ENCODE data around the gene LFNG.

Gene LFNG, protein sequence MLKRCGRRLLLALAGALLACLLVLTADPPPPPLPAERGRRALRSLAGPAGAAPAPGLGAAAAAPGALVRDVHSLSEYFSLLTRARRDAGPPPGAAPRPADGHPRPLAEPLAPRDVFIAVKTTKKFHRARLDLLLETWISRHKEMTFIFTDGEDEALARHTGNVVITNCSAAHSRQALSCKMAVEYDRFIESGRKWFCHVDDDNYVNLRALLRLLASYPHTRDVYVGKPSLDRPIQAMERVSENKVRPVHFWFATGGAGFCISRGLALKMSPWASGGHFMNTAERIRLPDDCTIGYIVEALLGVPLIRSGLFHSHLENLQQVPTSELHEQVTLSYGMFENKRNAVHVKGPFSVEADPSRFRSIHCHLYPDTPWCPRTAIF

DNA sequence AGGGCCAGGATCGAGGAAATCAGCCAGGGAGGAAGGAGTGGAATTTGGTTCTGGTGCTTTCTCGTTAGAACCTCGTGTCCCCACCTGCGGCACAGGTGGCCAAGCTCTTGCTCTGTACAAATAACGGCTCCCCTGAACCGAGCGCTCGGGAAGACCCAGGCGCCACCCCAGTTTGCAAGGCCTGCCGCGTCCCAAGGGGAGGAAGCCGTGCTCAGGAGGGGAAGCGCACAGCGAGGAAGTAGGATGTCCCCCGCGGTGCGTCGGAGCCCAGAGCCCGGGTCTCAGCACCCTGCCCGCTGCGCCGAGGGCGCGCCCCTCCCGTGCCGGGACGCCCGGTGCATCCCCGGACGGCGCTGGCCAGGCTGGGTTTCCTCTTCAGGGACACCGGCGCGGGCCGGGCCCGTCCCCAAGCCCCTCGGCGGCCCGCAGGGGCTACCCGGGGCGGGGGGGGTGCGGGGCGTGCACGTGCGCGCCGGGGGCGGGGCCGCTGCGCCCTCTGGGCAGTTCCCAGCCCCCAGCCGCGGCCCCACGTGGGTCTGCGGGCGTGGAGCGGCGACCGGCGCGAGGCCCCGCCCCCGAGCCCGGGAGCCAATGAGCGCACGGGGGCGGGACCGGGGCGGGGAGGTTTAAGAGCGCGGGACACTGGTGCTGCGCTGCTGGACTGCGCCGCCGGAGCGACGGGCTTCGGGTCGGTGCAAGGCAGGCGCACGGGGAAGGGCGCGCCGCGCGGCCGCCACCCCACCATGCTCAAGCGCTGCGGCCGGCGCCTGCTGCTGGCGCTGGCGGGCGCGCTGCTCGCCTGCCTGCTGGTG, at the start of gene LFNG:
LFNG (plus strand) TSS at position 656 of the 812 bp plus-strand sequence; CDS start at position 744, 88 bp downstream.
- peak; percentile 88 to 90 for DNase-seq

DNA sequence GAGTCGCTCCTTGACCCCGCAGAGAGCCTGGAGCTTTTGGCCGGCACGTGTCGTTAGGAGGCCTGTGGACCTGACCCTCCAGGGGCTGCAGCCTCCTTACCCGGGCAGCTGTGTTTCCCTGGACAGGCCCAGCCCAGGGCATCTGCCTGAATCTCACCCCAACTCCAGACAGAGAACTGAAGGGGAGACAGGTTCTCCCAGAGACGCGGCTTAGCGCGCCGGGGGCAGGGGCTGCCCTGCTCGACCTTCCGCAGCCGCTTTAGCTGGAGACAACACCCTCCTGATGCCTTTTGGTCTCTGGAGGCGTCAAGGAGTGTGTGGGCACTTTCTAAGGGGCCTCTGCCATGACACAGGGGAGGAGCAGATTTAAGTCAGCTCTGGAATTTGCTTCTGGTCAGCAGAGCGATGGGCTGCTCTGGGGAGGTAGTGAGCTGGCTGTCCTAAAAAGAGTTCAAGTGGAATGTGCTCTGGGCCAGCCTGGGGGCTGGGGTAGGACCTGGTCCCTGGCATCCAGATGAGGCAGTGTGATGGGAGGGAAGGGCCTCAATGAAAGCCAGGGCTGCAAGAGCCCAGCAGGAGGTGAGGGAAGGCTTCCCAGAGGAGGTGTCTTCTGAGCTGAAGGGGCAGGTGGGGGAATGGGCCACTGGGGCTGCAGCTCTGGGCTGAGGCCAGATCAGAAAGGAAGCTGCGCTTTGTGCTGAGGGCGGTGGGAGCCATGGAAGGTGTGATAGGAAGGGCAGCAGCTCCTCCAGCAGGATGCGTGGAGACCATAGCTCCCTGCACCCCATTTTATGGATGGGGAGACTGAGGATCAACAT, 49.2 kb upstream of the LFNG start:
- DNase-seq: no peak

DNA sequence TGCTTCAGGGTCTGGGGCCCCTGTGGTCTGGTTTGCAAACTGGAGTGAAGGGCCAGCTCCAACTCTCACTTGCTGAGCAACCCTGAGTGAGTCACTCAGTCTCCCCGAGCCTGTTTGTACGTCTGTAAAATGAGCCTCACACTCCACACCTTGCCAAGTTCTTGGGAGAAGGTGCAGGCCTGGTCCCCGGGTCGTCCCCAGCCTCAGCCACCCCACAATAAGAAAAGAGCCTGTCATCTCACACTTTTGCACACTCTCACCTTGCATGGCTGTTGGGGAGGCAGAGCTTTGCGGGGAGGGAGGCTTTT, 48.6 kb upstream of the LFNG start:
- no peak for DNase-seq

DNA sequence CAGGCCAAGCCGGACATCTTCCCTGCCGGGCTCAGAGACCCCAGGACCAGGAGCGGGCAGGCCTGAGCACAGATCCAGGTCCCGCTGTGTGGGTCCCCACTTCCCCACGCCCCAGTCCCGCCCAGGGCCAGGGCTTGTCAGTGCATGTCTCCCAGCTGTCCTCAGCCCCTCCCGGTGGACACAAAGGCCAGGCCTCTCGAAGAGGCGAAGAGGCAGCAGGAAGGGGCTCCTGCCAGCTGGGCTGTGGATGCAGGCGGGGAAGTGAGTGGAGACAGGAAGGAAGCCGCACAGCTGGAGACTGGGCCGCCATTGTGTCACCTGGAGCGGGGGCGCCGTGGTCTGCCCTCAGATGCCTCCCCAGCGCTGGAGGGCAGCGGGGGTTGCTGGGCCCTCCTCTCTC, 48.2 kb upstream of the LFNG start:
- no peak for DNase-seq

DNA sequence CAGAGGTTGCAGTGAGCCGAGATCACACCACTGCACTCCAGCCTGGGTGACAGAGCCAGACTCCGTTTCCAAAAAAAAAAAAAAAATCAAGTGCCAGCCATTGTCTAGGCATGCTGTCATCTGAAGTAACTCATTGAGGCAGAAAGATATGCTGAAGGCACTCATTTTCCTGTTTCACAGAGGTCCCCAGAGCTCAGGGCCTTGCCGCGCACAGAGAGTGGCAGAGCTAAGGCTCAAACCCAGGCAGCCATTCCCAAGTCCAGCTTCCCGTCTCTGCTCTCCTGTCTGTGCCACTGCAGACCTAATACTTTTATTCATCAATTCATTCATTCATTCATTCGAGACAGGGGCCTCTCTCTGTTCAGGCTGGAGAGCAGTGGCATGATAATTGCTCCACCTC, 46.8 kb upstream of the LFNG start:
- no peak for DNase-seq

DNA sequence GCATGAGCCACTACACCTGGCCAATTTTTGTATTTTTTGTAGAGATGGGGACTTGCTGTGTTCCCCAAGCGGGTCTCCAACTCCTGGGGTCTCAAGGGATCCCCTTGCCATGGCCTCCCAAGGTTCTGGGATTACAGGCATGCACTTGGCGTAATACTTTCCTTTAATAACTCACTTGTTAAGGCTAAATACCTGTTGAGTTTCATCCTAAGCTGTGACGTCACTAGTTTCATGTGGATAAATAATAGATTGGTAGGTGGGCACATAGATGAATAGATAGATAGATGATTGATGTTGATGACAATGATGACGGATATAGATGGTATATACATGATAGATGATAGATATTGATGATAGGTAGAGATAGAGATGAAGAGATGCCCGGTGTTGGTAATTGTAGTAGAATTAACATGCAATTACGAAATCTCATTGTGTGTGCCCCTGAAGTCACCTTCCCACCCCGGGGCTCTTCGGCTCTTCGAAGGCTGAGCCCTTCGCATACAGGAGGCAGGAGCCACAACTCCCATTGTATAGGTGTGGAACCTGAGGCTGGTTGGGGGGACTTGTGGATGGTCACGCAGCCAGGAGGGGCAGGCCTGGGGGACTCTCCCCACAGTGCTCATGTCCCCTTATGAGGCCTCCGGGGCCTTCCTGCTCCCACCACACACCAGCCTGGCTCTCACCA, 45.9 kb upstream of the LFNG start:
- no peak for DNase-seq

DNA sequence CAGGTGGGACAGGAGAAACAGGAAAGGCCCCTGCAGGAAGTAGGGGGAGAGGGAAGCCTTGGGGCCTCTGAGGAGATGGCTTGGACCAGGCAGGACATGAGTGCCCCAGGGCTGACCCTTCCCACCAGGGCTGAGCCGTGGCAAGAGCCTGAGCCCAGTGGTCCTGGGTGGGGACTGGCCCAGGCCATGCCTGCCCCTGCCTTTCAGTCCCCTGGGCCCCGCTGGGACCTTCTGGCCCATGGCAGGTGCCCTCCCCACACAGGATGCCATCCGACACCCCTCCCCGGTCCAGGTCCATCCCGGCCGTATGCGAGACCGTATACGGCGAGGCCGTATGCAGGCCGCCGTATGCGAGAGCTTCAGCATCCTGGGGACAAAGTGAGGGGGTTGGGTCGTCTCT, 45.4 kb upstream of the LFNG start:
- DNase-seq: no peak

DNA sequence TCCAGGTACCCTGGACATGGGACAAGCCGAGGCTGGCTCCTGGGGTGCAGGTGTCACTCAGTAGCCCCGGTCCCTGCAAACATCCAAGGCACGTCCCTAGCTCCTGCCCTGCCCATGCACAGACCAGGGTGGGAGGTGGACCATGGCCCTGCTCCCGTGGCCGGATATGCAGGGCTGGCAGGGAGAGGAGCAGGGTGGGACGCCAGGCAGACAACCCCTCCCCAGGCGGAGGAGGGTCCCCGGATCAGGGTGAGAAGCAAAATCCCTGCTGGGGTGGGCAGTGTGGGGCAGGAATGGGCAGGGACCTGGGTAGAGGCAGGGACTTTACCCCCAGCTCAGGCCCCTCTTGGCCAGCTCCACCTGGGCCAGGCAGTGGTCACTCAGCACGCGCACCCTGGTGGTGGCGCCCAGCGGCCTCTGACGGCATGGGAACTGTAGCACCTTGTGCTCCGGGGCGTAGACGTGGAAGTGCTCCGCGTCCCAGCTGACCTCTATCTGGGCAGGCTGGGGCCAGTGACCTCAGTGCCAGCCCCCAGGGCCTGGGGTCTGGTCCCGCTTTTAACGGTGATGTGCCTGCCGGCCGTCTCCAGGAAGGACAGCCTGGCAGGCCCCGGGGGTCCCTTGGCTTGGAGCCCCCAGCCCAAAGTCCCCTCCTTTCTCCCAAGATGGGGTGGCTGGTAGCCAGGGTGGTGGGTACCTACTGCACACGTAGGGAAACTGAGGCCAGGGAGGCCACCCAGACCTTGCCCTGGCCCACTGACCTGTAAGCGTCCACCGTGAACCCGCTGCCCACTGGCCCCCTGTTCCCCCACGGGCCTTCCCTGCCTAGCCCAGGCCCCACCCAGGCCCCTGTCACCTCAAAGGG, 44.5 kb upstream of the LFNG start:
- DNase-seq: no peak

DNA sequence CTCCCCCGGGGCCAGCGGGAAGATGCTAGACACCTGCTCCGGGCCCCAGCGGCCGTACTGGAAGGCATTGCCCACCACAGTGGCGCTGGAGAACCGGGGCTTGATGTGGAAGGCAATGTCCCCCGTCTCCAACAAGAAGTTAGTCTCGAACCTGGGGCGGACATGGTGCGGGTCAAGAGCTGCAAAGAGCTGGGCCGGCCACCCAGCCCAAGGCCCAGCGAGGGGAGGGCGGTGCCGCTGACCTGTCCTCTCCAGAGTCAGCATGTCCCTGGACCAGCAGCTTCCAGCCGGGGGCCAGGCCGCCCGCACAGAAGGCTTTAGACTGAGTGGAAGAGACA, 43.9 kb upstream of the LFNG start:
- DNase-seq: no peak

DNA sequence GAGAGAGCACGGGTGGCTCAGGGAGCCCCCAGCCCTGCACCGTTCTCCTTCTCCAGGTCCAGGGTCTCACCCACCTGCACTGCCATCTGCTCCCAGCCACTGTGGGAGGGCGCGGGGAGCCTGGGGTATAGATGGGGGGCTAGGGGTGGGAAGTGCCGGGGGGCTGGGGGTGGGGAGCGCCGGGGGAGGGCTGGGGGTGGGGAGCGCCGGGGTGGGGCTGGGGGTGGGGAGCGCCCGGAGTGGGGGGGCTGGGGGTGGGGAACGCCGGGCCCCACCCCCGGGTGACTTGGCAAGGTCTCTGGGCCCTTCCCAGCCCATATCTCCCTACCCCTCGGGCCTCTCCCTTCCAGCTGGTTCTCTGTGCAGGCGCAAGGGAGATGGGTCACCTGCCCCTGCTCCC, 43.3 kb upstream of the LFNG start, which contains the start of gene GRIFIN:
GRIFIN (minus strand) TSS at position 101 of the 400 bp plus-strand sequence; CDS start at position 86, 15 bp downstream.
- no peak for DNase-seq

DNA sequence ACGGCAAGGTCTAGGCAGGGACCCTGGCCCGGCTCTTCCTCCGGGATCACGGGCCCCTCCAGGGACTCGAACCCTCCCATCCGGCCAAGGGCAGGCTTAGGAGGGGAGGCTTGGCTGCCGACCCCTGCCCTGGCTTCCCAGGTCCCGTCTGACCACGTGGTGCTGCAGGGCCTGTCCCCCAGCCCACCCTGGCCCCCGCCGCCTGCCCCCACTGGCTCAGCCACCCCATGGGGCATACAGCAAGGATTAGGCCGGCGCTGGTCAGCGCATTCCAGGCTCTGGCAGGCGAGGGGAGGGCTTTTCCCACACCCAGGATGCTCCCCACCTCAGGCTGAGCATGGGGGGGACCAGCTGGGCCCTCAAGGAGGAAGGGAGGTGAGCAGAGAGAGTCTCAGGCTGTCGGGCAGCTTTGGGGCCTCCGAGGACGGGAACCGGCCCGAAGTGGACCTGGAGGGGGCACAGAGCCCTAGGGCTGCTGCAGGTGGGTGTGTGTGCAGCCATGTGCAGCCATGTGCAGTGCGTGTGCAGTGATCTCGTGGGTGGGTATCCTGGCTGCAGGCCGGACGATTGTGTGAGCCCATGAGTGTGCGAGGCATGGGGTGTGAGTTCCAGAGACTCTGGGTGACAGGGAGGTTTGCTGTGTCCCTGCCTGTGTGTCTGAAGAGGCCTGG, 42.7 kb upstream of the LFNG start:
- DNase-seq: no peak

DNA sequence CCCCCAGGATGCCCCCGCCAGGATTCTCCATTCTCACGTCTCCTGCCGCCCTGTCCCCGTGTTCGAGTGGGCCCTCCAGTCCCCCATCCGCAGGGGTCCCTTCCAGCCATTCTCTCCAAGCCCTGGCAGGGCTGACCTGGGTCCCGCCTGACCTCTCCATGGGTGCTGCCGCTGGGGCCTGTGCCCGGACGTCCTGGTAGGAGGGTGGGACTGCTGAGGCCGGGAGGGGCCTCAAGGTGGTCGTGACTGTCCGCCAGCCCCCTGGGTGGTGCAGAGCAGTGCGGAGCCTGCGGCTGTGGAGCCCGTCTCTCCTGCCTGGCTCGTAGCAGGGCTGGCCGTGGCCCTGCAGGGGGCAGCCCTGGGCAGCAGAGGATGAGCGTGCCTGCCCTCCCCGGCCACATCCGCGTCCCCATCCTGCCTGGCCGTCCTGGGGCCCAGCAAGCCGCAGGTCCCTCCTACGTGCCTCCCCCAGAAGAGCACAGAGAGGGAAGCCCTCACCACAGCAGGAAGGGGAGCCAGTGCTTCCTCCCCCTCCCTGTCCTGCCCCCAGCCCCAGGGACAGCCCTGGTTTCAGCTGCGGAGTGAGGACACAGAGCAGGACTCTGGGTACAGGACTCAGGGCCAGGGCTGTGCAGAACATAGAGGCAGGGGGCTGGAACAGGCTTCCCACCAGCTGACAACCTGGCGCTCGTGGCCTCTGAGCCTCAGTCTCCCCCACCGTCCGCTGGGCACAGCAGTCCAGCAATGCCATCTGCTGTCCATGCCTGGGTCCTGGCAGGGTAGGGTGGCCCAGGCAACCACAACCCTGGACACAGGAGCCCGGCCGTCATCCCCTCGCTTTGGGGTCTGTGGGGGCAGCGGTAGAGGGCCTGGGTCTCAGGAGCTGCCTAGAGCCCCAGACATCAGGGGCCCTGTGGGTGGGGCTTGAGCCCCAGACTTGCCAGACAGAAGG, 41.9 kb upstream of the LFNG start:
- DNase-seq: peak; percentile 66 to 71

DNA sequence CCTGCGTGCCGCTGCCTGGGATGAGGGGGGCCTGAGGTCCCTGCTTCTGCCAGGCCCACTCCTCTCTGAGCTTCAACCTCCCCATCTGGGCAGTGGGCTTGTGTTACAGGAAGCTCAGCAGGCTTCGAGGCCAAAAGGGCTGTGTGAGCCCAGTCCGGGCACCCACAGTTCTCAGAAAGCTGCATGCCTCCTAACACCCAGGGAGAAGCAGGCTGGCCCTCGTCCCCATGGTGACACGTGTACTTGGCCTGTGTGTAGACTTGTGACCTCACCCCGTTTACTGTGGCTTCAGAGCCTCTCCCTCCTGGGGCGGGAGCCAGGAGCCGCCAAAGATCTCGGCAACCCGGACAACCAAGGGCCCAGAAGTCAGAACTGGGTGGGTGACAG, 41.2 kb upstream of the LFNG start:
- no peak for DNase-seq

DNA sequence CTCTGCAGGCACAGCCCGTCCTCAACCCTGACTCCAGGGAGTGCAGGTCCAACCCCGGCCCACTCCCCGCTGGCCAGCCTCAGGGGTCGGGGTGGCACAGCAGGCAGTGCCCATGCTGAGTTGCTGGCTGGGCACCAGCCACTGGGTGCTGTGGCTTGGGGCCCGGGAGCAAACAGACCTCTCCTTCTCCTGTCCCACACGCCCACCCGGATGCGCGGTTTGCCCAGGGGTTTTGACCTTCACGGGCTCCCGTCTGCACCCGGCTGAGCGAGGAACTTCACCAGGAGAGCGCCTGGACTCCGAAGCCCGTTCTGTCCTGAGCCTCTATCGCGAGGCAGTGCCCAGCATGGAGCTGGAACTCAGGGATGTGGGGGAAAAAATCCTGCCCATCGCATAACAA, 40.8 kb upstream of the LFNG start:
- DNase-seq: no peak

DNA sequence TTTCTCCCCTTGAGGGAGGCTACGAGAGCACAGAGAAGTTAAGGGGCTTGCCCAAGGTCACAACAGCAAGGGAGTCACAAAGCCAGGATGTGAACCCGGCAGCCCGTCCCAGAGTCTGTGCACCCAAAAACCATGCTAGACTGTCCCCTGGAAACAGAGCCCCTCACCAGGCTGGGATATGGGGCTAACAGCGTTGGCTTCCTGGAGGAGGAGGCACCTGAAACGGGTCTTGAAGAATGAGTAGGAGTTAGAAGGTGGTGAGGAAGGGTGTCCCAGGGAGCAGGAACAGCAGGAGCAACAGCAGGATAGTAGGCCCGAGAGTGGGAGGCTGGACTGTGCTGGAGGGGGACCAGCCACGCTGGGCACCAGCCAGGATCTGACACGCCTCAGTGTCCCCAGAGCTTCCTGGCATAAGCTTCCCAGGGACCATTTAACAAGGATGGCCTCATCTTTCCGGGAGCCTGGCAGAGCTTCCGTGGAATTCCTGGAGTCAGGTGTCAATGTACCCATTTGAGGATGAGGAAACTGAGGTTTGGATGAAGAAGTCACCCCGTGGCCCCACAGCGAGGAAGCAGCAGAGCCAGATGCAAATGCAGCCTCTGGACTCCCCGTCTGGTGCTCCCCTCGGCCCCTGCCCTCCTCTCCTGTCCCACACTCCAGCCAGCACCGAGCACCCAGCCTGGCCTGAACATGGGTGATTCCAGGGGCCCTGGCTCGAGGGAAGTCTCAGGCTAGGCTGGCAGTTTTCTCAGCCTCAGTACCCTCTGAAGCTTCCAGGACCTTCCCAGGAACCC, 40.1 kb upstream of the LFNG start:
- DNase-seq: no peak

DNA sequence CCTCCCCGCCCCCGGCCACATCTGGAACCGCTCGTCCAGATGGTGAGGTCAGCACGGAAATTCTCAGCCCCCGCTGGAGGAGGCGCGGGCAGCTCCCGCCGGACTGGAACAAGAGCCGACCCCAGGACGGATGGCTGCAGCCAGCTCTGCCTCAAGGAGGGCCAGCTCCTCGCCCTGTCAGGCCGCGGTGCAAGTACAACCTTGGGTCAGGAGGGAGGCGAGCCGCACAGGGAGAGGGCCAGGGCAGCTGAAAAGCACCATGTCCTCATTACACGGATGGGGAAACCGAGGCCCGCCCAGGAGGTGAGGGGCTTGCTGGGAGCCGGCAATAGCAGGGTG, 39.5 kb upstream of the LFNG start:
- DNase-seq: no peak

DNA sequence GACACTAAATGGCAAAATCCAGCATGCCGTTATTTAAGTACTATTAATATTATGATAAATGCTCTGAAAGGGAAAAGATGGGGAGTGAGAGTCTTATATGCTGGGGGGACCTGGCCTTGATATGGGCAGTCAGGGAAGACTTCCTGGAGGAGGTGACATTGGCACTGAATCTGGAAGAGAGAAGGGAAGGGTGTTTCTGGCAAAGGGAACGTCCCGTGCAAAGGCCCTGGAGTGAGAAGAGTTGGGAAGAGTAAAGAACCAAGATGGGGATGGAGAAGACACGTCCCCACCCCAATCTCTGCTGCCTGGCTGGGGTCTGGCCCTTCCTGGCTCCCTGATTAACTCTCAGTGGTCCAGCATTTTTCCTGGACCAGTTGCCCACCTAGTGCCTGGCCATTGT, 38.4 kb upstream of the LFNG start:
- DNase-seq: no peak

DNA sequence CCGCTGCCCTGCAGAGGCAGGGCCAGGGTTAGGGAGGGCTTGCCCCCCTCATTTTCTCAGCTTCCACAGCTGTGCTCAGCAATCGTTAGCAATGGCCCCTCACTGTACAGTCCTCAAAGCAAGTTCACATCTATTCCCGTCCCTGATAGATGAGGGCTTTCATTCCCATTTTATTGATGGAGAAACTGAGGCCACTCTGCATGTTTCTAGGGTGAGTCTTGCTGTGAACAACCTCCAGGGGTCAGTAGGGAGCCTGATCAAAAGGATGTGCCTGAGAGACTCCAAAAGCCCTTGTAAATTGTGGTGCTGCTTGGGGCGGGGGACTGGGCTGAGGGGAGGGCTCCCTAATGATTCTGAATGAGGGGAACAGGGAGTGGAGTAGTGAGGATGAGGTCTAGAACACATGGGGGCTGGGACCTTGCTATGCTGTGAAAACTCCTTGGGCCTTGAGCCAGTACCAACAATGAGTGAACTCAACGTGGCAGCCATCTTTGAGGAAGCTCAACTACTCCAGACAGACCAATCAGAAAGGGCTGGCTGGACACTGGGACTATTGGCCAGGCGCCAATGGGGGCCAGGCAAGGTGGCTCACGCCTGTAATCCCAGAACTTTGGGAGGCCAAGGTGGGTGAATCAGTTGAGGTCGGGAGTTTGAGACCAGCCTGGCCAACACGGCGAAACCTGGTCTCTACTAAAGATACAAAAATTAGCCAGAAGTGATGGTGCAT, 36.7 kb upstream of the LFNG start:
- no peak for DNase-seq

DNA sequence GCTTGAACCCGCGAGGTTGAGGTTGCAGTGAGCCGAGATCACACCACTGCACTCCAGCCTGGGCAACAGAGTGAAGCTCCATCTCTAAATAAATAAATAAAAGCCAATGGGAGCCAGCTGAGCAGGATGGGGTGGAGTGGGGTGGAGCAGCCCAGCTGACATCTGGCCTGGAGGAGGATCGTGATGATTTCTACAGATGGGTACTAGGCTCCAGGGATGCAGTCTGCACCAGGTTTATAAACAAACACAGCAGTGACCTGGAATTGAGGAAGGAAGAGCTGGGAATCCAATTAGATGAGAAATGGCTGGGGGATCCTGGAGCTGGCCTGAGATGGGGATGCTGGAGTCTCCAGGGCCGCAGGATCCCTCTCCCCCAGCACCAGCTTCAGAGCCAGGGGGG, 36.1 kb upstream of the LFNG start:
- no peak for DNase-seq
